Measurements from ENCODE around the gene DFFA.
"Not testable (repeated sequence)": the region's sequence is repeated elsewhere in the genome, so short reads cannot be mapped to it uniquely, and the experiment has no call there.

The DFFA gene

GRCh38 chr1:10472220-10473144, at the start of gene DFFA:
DFFA (minus strand) TSS chr1:10472529; CDS start chr1:10472458, 71 bp downstream.
- peak; percentile 86 to 93 for DNase-seq

- DNase-seq: no peak
Measured at GRCh38 chr1:10521537-10522157, 49.3 kb upstream of the DFFA start.

GRCh38 chr1:10520952-10521351, 48.6 kb upstream of the DFFA start:
- DNase-seq: no peak

GRCh38 chr1:10520497-10520896, 48.2 kb upstream of the DFFA start:
- DNase-seq: no peak

- peak in 1 of 2 experiments; percentile 38 for DNase-seq
Measured at GRCh38 chr1:10519016-10519417, 46.7 kb upstream of the DFFA start.

- no peak for DNase-seq
Measured at GRCh38 chr1:10517677-10517982, 45.3 kb upstream of the DFFA start.

GRCh38 chr1:10516925-10517676, 44.8 kb upstream of the DFFA start:
- no peak for DNase-seq

- DNase-seq: no peak
Measured at GRCh38 chr1:10515976-10516750, 43.8 kb upstream of the DFFA start.

- DNase-seq: no peak
Measured at GRCh38 chr1:10515301-10515975, 43.1 kb upstream of the DFFA start.

GRCh38 chr1:10514490-10515235, 42.3 kb upstream of the DFFA start:
- DNase-seq: peak; percentile 23 to 59

GRCh38 chr1:10513199-10513598, 40.9 kb upstream of the DFFA start:
- no peak for DNase-seq

- no peak for DNase-seq
Measured at GRCh38 chr1:10511494-10511885, 39.2 kb upstream of the DFFA start.

- DNase-seq: no peak
Measured at GRCh38 chr1:10510520-10511493, 38.5 kb upstream of the DFFA start.

- DNase-seq: no peak
Measured at GRCh38 chr1:10509809-10510509, 37.6 kb upstream of the DFFA start.

GRCh38 chr1:10508511-10508951, 36.2 kb upstream of the DFFA start:
- no peak for DNase-seq

- peak; percentile 50 to 78 for DNase-seq
Measured at GRCh38 chr1:10507111-10507879, 35.0 kb upstream of the DFFA start.

- DNase-seq: no peak
Measured at GRCh38 chr1:10506677-10507047, 34.3 kb upstream of the DFFA start.

- not testable (repeated sequence) for DNase-seq
Measured at GRCh38 chr1:10506046-10506676, 33.8 kb upstream of the DFFA start.

Data from NCI-H526 (cell line).